Neural progenitor cell (in vitro differentiated cells): ENCODE data around the gene TEX13B.

Source experiments
- CTCF ChIP-seq: fragments of 200-600 bp; sonication (generic); IDR thresholded peaks from 2 replicates; pipeline ENCODE4 v1.5.1; 2017; ENCODE audit warnings: antibody characterized with exemption, mild to moderate bottlenecking
- EZH2 ChIP-seq: fragments of 200-600 bp; sonication (generic); IDR thresholded peaks from 2 replicates; pipeline ENCODE4 v1.6.1; 2017; ENCODE audit warnings: antibody characterized with exemption, mild to moderate bottlenecking, moderate library complexity
- EZH2phosphoT487 ChIP-seq: fragments of 200-600 bp; sonication (generic); IDR thresholded peaks from 2 replicates; pipeline ENCODE4 v1.6.1; 2017; ENCODE audit warnings: antibody characterized with exemption

- TF ChIP-seq CTCF, result no peak
- TF ChIP-seq EZH2phosphoT487, result no peak
- TF ChIP-seq EZH2, result no peak
Measured at GRCh38 chrX:107978071-107978470, 4.1 kb downstream of the TEX13B start.
